HL-60 (cell line): ENCODE results near the gene SP3.

Experiments used
- DNase-seq, 2 experiments: peaks; one replicate each; pipeline ENCODE4 v3.0.0-alpha.2; 2010 to 2020; ENCODE audit warnings: low read depth in 1 of 2, low spot score in 1 of 2
- H3K27ac ChIP-seq: fragments of 250-450 bp; sonication (Bioruptor Pico); replicated peaks from 2 replicates; pipeline ENCODE4 v1.5.1; 2020; ENCODE audit warnings: mild to moderate bottlenecking, moderate library complexity
- H3K27me3 ChIP-seq: fragments of 250-450 bp; sonication (Bioruptor Pico); 2 replicates; pipeline ENCODE4 v1.5.1; 2021; ENCODE audit warnings: mild to moderate bottlenecking, moderate library complexity; ENCODE audit not compliant: insufficient read depth, poor library complexity, severe bottlenecking
- H3K4me3 ChIP-seq: replicated peaks from 2 replicates; pipeline ENCODE4 v1.5.1; 2011; ENCODE audit warnings: mild to moderate bottlenecking, control low read depth, low read length; ENCODE audit not compliant: insufficient read depth
- CTCF ChIP-seq: IDR thresholded peaks from one replicate; pipeline ENCODE4 v1.5.1; 2011; ENCODE audit warnings: low read length, control low read depth, inconsistent platforms; ENCODE audit not compliant: insufficient read depth
- GABPA ChIP-seq: IDR thresholded peaks from 2 replicates; pipeline ENCODE4 v1.6.1; 2012; ENCODE audit warnings: low read depth
- POLR2AphosphoS5 ChIP-seq: IDR thresholded peaks from 2 replicates; pipeline ENCODE4 v1.6.1; 2012; ENCODE audit warnings: low read depth
- REST ChIP-seq: IDR thresholded peaks from 2 replicates; pipeline ENCODE4 v1.6.1; 2012; ENCODE audit warnings: low read depth; ENCODE audit not compliant: insufficient replicate concordance
- SPI1 ChIP-seq: IDR thresholded peaks from 2 replicates; pipeline ENCODE4 v1.6.1; 2012; ENCODE audit warnings: low read depth, mild to moderate bottlenecking, borderline replicate concordance

SP3 gene

GRCh38 chr2:173982182-173982714 is 17.1 kb upstream of the SP3 start:
- Histone ChIP-seq H3K4me3 (no peak overlapping the region), H3K27ac (no peak overlapping the region), H3K27me3 (no peaks in the 10 kb centered on the region)
- DNase-seq = no peak
- no peak for TF ChIP-seq SPI1

GRCh38 chr2:173981520-173981919 is 16.3 kb upstream of the SP3 start:
- DNase-seq = no peak
- Histone ChIP-seq H3K4me3 (no peak overlapping the region), H3K27me3 (no peaks in the 10 kb centered on the region), H3K27ac (no peak overlapping the region)
- TF ChIP-seq CTCF = no peak
- no peak for TF ChIP-seq GABPA
- TF ChIP-seq POLR2AphosphoS5 = no peak

- no peak overlapping the region for H3K4me3 ChIP-seq
- H3K27ac ChIP-seq = no peak overlapping the region
- no peak for DNase-seq
- H3K27me3 ChIP-seq = no peaks in the 10 kb centered on the region
- TF ChIP-seq CTCF = no peak
- TF ChIP-seq POLR2AphosphoS5 = no peak
- TF ChIP-seq SPI1 = no peak
- TF ChIP-seq GABPA = no peak
- no peak for TF ChIP-seq REST
These were observed 14.7 kb upstream of the SP3 start for GRCh38 chr2:173979751-173980351.

- Histone ChIP-seq H3K27me3 (no peaks in the 10 kb centered on the region), H3K4me3 (no peak overlapping the region), H3K27ac (no peak overlapping the region)
- no peak for DNase-seq
- TF ChIP-seq CTCF = no peak
- no peak for TF ChIP-seq GABPA
- no peak for TF ChIP-seq POLR2AphosphoS5
- TF ChIP-seq SPI1 = no peak
These were observed 13.3 kb upstream of the SP3 start for GRCh38 chr2:173978447-173978846.

GRCh38 chr2:173972636-173973035 is 7.5 kb upstream of the SP3 start:
- TF ChIP-seq CTCF (no peak), POLR2AphosphoS5 (no peak), GABPA (no peak), REST (no peak), SPI1 (no peak)
- no peak for DNase-seq
- H3K4me3 ChIP-seq = no peak overlapping the region

More at GRCh38 chr2:173972636-173973035, 7.5 kb upstream of the SP3 start:
- Histone ChIP-seq H3K27ac (no peak overlapping the region), H3K27me3 (no peaks in the 10 kb centered on the region)
